HAP-1 (cell line): ENCODE data around the gene ANKH.

Experiments
- DNase-seq, 2 experiments: peaks; one replicate each; pipeline ENCODE4 v3.0.0-alpha.2; 2016 to 2020; ENCODE audit warnings: low spot score in 2 of 2
- H3K27me3 ChIP-seq: fragments of 250-450 bp; sonication (Bioruptor Pico); 2 replicates; pipeline ENCODE4 v1.5.1; 2020; ENCODE audit warnings: low read depth, mild to moderate bottlenecking, moderate library complexity
- H3K36me3 ChIP-seq: fragments of 250-450 bp; sonication (Bioruptor Pico); replicated peaks from 2 replicates; pipeline ENCODE4 v1.5.1; 2020; ENCODE audit warnings: mild to moderate bottlenecking
- H3K4me1 ChIP-seq: fragments of 250-450 bp; sonication (Bioruptor Pico); 2 replicates; pipeline ENCODE4 v1.5.1; 2020; ENCODE audit warnings: mild to moderate bottlenecking
- H3K4me3 ChIP-seq: fragments of 250-450 bp; sonication (Bioruptor Pico); 2 replicates; pipeline ENCODE4 v1.5.1; 2020; ENCODE audit warnings: mild to moderate bottlenecking, moderate library complexity
- H3K9me3 ChIP-seq: fragments of 250-450 bp; sonication (Bioruptor Pico); 2 replicates; pipeline ENCODE4 v1.5.1; 2020; ENCODE audit warnings: mild to moderate bottlenecking, moderate library complexity
- in situ Hi-C: fragments of 300-500 bp; cut with MboI; formaldehyde crosslinking; loops from 3 replicates; pipeline ENCODE4 v1.14.3; 2020; ENCODE audit warnings: low sequenced_read_pairs, inconsistent platforms, mixed read lengths

Gene ANKH

DNA sequence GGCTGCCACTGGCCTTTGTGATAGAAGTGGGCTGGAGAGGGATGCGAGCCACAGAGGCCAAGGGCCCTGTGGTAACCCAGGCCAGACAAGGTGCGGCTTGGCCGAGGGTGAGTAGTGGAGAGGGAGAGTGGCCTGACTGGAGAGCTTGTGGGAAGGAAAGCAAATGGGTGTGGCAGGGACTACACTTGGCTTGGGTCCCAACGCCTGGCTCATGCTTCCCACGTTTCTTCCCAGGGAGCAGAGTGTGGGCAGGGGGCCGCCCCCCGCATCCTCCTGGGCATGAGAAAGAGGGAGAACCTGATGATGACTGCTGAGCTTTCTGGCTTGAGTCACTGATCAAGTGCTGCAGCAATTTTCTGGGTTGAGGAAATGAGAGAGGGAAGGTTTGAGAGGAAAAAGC, 95.7 kb downstream of the ANKH start:
- Histone ChIP-seq H3K4me3 (no peak overlapping the region), H3K27me3 (no peaks in the 10 kb centered on the region), H3K36me3 (no peaks in the 10 kb centered on the region), H3K9me3 (no peaks in the 10 kb centered on the region), H3K4me1 (no peaks in the 10 kb centered on the region)
- in situ Hi-C loops = no loop called here
- DNase-seq = no peak

- H3K9me3 ChIP-seq = no peaks in the 10 kb centered on the region
- no peaks in the 10 kb centered on the region for H3K27me3 ChIP-seq
- H3K36me3 ChIP-seq = no peaks in the 10 kb centered on the region
- in situ Hi-C loops = no loop called here
- peak in 1 of 2 experiments; percentile 48 for DNase-seq
- no peak overlapping the region for H3K4me3 ChIP-seq
- H3K4me1 ChIP-seq = no peaks in the 10 kb centered on the region
These were observed 98.0 kb downstream of the ANKH start for GRCh38 chr5:14773588-14773987.

DNA sequence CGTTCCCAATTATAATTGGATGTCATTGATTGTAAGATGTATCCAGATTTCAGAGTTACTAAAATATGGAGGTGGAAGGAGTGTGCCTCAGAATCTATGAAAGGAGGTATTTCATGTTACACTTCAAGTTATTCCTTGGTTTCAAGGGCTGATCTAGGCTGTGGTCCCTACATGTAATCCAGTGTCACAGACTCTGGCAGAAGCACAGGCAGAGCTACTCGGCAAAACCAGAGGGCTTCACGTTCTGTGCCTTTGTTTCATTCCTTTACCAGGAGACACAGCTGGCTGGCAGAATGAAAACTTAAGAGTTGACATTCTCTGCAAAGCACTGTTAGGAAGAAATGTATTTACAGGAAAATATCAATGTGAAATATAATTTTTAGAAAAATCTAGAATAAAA, 99.6 kb downstream of the ANKH start:
- Histone ChIP-seq H3K27me3 (no peaks in the 10 kb centered on the region), H3K4me3 (no peak overlapping the region), H3K36me3 (no peaks in the 10 kb centered on the region), H3K4me1 (peaks cover 8% of the 10 kb centered on the region), H3K9me3 (no peaks in the 10 kb centered on the region)
- in situ Hi-C loops = no loop called here
- DNase-seq = no peak

DNA sequence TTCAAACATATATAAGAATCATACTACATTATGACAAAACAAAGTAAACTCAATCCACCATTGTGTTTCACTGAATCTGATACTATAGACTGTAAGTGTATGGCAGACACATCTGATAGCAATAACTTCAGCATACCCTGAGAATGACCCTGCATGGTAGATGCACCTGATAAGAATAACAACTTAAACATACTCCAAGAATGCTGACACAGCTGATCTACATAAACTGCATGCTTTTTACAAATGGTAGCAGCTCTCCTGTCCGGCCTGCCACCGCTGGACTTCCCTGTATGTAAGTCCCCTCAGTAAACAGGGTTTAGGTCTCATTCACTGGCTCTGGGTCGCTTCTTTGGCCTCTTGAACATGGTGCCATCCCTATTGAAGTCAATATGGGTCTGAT, 100.4 kb downstream of the ANKH start:
- no peak overlapping the region for H3K4me3 ChIP-seq
- no peak for DNase-seq
- no peaks in the 10 kb centered on the region for H3K27me3 ChIP-seq
- in situ Hi-C loops = no loop called here
- peaks cover 8% of the 10 kb centered on the region for H3K4me1 ChIP-seq
- H3K9me3 ChIP-seq = no peaks in the 10 kb centered on the region
- no peaks in the 10 kb centered on the region for H3K36me3 ChIP-seq

- no peaks in the 10 kb centered on the region for H3K9me3 ChIP-seq
- no peaks in the 10 kb centered on the region for H3K36me3 ChIP-seq
- no peak for DNase-seq
- in situ Hi-C loops = no loop called here
- no peak overlapping the region for H3K4me3 ChIP-seq
- no peaks in the 10 kb centered on the region for H3K27me3 ChIP-seq
- H3K4me1 ChIP-seq = peaks cover 8% of the 10 kb centered on the region
These were observed 102.8 kb downstream of the ANKH start for GRCh38 chr5:14768508-14769365.

DNA sequence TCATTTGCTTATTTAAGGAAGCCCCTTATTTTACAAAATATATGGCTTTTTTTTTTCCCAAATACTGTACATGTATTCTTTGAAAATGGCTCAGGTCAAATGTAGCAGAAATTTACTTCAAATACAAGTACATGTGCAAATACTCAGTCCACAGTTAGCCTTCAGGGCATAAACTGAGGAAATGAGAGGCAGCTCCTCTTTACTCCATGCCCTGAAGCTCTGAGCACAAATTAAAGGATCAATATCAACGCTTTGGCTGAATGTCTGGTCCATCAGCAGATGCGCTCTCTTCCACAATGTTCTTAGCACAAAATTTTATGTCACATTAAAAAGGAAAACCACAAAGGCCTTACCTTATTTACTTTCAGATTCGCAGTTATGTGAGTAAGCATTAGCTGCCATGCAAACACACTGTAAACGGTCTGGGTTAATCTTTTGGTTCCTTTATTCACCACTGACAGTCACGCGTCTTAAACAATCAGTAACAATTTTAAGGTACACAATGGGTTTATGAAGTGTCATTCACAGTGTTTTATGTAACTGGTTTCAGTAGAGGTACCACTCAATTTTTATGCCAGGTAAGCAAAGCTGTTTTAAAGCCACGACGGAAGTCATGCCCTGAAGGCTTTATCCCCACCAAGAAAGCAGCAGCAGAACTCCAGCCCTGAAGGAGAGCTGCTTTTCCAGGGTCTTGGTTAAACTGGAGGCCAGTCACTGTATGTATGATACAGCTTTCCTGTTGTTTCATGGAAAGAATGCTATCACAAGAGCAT, 103.7 kb downstream of the ANKH start:
- no peak overlapping the region for H3K4me3 ChIP-seq
- DNase-seq = peak in 1 of 2 experiments; percentile 31
- H3K9me3 ChIP-seq = no peaks in the 10 kb centered on the region
- peaks cover 8% of the 10 kb centered on the region for H3K4me1 ChIP-seq
- H3K36me3 ChIP-seq = no peaks in the 10 kb centered on the region
- in situ Hi-C loops = no loop called here
- H3K27me3 ChIP-seq = no peaks in the 10 kb centered on the region

DNA sequence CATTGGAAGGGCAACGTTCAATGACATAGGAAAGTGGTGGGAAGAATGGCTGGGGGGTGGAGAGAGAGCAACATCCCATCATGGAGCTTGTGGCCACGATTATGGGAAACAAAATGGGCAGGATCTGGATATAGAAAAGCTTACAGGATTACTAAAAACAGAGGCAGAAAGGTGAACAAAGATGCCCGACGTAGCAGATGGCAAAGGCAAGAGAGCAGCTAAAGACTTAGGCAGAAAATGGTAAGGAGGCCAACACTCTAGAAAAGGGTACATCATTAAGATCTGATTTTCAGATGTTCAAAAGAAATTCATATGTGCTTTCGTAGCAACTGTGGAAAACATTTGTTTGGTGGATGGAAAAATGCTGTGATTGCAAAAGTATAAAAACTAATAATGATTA, 104.5 kb downstream of the ANKH start:
- Histone ChIP-seq H3K4me3 (no peak overlapping the region), H3K27me3 (no peaks in the 10 kb centered on the region), H3K4me1 (peaks cover 8% of the 10 kb centered on the region), H3K9me3 (no peaks in the 10 kb centered on the region), H3K36me3 (no peaks in the 10 kb centered on the region)
- no peak for DNase-seq
- in situ Hi-C loops = no loop called here

DNA sequence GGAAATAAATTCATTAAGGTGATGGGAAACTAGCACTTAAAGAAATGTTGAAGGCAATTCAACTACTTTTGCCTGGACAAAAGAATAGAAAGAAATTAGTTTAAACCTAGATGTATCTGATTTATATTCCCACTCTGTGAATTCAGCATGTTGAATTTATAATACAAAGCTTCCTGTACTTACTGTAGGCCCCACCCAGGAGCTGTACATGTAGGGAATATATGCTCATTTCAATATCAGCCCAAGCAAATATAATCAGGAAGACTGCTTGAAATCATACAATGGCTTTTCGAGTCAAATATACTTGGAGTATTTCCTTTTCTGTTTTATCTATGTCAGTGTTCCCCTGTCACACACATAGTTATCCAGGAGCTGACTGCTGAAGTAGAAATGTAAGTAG, 105.0 kb downstream of the ANKH start:
- H3K4me1 ChIP-seq = peaks cover 8% of the 10 kb centered on the region
- no peaks in the 10 kb centered on the region for H3K9me3 ChIP-seq
- H3K4me3 ChIP-seq = no peak overlapping the region
- in situ Hi-C loops = no loop called here
- no peaks in the 10 kb centered on the region for H3K36me3 ChIP-seq
- H3K27me3 ChIP-seq = no peaks in the 10 kb centered on the region
- no peak for DNase-seq

GRCh38 chr5:14765587-14765986, 106.0 kb downstream of the ANKH start:
- H3K36me3 ChIP-seq = no peaks in the 10 kb centered on the region
- no peak overlapping the region for H3K4me3 ChIP-seq
- no peaks in the 10 kb centered on the region for H3K9me3 ChIP-seq
- in situ Hi-C loops = no loop called here
- H3K27me3 ChIP-seq = no peaks in the 10 kb centered on the region
- H3K4me1 ChIP-seq = peaks cover 8% of the 10 kb centered on the region
- no peak for DNase-seq

- Histone ChIP-seq H3K27me3 (no peaks in the 10 kb centered on the region), H3K4me3 (no peak overlapping the region), H3K9me3 (no peaks in the 10 kb centered on the region), H3K4me1 (peaks cover 4% of the 10 kb centered on the region), H3K36me3 (no peaks in the 10 kb centered on the region)
- DNase-seq = no peak
- in situ Hi-C loops = no loop called here
These were observed 108.9 kb downstream of the ANKH start for GRCh38 chr5:14762549-14763216.

DNA sequence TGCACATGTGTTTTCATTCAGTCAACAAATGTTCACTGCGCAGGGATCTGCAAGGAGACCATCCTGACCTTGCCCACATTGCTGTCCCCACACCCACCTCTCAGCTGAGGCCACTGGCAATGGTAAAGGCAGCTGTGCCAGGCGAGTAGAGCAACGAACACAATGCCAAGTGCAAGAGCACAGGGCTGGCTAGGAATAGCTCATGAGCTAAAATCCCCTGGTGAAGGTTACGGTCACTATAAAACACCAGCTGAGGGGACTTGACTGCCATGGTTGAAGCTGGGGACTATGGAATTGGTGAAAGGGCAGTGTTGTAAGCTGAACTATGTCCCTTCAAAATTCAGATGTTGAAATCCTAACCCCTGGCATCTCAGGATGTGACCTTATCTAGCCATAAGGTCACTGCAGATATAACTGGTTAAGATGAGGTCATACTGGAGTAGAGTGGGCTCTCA, 111.0 kb downstream of the ANKH start:
- Histone ChIP-seq H3K4me1 (no peaks in the 10 kb centered on the region), H3K4me3 (no peak overlapping the region), H3K36me3 (no peaks in the 10 kb centered on the region), H3K9me3 (no peaks in the 10 kb centered on the region), H3K27me3 (no peaks in the 10 kb centered on the region)
- in situ Hi-C loops = no loop called here
- no peak for DNase-seq

- in situ Hi-C loops = no loop called here
- H3K9me3 ChIP-seq = no peaks in the 10 kb centered on the region
- no peaks in the 10 kb centered on the region for H3K4me1 ChIP-seq
- no peak overlapping the region for H3K4me3 ChIP-seq
- no peaks in the 10 kb centered on the region for H3K36me3 ChIP-seq
- no peaks in the 10 kb centered on the region for H3K27me3 ChIP-seq
- DNase-seq = no peak
These were observed 111.6 kb downstream of the ANKH start for GRCh38 chr5:14759744-14760547.

GRCh38 chr5:14757850-14758249, 113.7 kb downstream of the ANKH start:
- in situ Hi-C loops = no loop called here
- DNase-seq = no peak
- H3K36me3 ChIP-seq = no peaks in the 10 kb centered on the region
- no peaks in the 10 kb centered on the region for H3K27me3 ChIP-seq
- H3K4me3 ChIP-seq = no peak overlapping the region
- no peaks in the 10 kb centered on the region for H3K9me3 ChIP-seq
- no peaks in the 10 kb centered on the region for H3K4me1 ChIP-seq
